Smooth muscle cell (in vitro differentiated cells): ENCODE data around the gene TENT4B. TPM values are rescaled to one million over a fixed set of nuclear protein-coding genes. Genes with fewer than 3 reads are reported as not detected.

Experiments used
- DNase-seq: peaks from one replicate; lab custom pipeline; 2025; ENCODE audit not compliant: unreplicated experiment; lab: John Stamatoyannopoulos, UW
- H2AFZ ChIP-seq: fragments of 200-600 bp; sonication (generic); 2 replicates; pipeline ENCODE4 v1.6.0; 2016; ENCODE audit warnings: antibody characterized with exemption, low read depth, mild to moderate bottlenecking
- H3F3A ChIP-seq: fragments of 200-600 bp; sonication (generic); 2 replicates; pipeline ENCODE4 v1.6.0; 2017; ENCODE audit warnings: antibody characterized with exemption, low read depth
- H3K27ac ChIP-seq: fragments of 200-600 bp; sonication (generic); 2 replicates; pipeline ENCODE4 v1.5.1; 2016; ENCODE audit warnings: low read depth, mild to moderate bottlenecking
- H3K27me3 ChIP-seq: fragments of 200-600 bp; sonication (generic); 2 replicates; pipeline ENCODE4 v1.6.1; 2016; ENCODE audit warnings: low read depth, mild to moderate bottlenecking
- H3K36me3 ChIP-seq: fragments of 200-600 bp; sonication (generic); 2 replicates; pipeline ENCODE4 v1.5.1; 2016; ENCODE audit warnings: low read depth
- H3K4me1 ChIP-seq: fragments of 200-600 bp; sonication (generic); 2 replicates; pipeline ENCODE4 v1.5.1; 2016; ENCODE audit warnings: low read depth
- H3K4me2 ChIP-seq: fragments of 200-600 bp; sonication (generic); 2 replicates; pipeline ENCODE4 v1.6.0; 2016; ENCODE audit warnings: mild to moderate bottlenecking
- H3K4me3 ChIP-seq: fragments of 200-600 bp; sonication (generic); 2 replicates; pipeline ENCODE4 v1.5.1; 2016; ENCODE audit warnings: mild to moderate bottlenecking
- H3K79me2 ChIP-seq: fragments of 200-600 bp; sonication (generic); 2 replicates; pipeline ENCODE4 v1.6.0; 2016; ENCODE audit warnings: low read depth, mild to moderate bottlenecking
- H3K9ac ChIP-seq: fragments of 200-600 bp; sonication (generic); 2 replicates; pipeline ENCODE4 v1.6.0; 2016; ENCODE audit warnings: low read depth
- H3K9me3 ChIP-seq: fragments of 200-600 bp; sonication (generic); replicated peaks from 2 replicates; pipeline ENCODE4 v1.5.1; 2016; ENCODE audit warnings: low read depth
- H4K20me1 ChIP-seq: fragments of 200-600 bp; sonication (generic); 2 replicates; pipeline ENCODE4 v1.6.0; 2016; ENCODE audit warnings: low read depth
- CTCF ChIP-seq: fragments of 200-600 bp; sonication (generic); IDR thresholded peaks from 2 replicates; pipeline ENCODE4 v1.5.1; 2017; ENCODE audit warnings: borderline replicate concordance, mild to moderate bottlenecking, antibody characterized with exemption; ENCODE audit not compliant: insufficient read depth, poor library complexity, severe bottlenecking
- WGBS: methylation state at CpG from one replicate; pipeline ENCODE4 v1.1.7; 2016; ENCODE audit warnings: low lambda C conversion rate; 5-methylcytosine and 5-hydroxymethylcytosine counted together
- polyA plus RNA-seq: library from polyadenylated mRNA; unstranded; fragments of >200 nt; fragmentation: Nextera tagmentation; extraction: Ambion mirVana; gene quantifications from 2 replicates; pipeline ENCODE4 v1.2.1, GENCODE V29; 2016
- total RNA-seq: library from RNA; depleted of rRNA; stranded (reverse); fragments of >200 nt; gene quantifications from 2 replicates; pipeline ENCODE4 v1.2.3, GENCODE V29; 2014

The TENT4B gene
- total and polyA plus RNA-seq, 2 experiments from 2014 or later = 2.6 to 8.8 TPM

DNA sequence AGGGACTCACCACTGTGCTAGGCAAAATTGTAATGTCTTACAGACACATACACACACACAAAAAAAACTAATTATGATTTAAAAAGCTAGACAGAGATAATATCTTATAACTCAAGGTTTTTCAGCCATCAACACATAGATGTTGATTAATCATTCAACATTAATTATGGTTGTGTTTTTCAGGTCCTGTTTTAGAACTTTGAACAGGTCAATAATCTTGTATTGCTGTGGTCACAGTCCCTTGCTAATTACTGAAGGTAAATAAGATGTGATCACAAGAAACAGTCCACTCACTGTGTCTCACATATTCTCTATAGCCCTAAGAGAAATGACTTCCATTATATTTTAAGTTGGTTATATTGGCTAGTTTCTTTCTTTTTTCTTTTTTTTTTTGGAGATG is 32.4 kb upstream of the TENT4B start:
- no peak overlapping the region for H3K9ac ChIP-seq
- H3K9me3 ChIP-seq = no peaks in the 10 kb centered on the region
- H3K4me2 ChIP-seq = no peak overlapping the region
- DNase-seq = no peak
- no peaks in the 10 kb centered on the region for H4K20me1 ChIP-seq
- H3F3A ChIP-seq = no peaks in the 10 kb centered on the region
- H3K79me2 ChIP-seq = no peaks in the 10 kb centered on the region
- H3K4me3 ChIP-seq = no peak overlapping the region
- H3K36me3 ChIP-seq = no peaks in the 10 kb centered on the region
- no peak overlapping the region for H2AFZ ChIP-seq
- no peak for TF ChIP-seq CTCF
- H3K27me3 ChIP-seq = no peaks in the 10 kb centered on the region
- no peaks in the 10 kb centered on the region for H3K4me1 ChIP-seq
- H3K27ac ChIP-seq = no peak overlapping the region

DNA sequence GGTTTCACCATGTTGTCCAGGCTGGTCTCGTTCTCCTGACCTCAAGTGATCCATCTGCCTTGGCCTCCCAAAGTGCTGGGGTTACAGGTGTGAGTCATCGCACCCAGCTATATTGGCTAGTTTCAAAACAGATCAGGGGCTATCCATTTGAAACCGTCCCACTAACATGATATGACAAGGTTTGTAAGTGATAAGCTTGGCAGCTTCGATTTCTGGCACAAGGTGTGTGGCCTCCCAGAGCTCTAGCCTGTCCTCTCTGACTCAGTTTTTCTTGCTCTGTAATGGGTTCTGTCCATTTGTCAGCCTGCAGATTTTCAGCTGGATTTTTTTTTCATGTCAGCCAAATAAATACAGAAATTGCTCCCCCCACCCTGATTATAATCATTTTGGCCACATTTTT is 31.8 kb upstream of the TENT4B start:
- 89% methylated on average over 4 of the region's 4 CpGs for WGBS

DNA sequence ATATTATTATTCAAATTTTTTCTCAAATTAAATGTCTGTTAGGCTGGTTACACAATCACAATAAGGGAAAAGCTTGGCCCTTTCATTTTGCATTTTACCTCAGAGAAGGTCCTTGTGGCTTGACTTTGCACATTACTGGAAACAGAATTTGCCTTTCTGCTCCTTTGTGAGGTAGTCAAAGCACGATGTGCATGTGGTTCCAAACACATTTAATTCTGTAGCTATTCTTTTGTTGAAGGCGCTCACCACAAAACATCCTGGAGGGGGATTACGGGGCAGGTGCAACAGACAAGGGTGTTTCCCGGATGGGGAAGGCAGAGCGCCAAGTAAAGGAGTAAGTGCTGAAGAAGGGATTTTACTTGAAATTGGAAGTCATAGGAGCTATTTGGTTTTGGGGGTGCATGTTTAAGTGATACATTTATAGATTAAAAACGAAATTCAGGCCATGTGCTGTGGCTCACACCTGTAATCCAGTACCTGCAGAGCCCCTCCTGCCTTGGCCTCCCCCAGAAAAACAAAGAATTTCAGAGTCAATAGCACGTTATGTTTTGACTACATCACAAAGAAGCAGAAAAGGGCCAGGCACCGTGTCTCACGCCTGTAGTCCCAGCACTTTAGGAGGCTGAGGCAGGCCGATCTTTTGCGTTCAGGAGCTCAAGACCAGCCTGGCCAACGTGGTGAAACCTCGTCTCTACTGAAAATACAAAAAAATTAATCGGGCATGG is 31.2 kb upstream of the TENT4B start:
- Histone ChIP-seq H3K27ac (no peak overlapping the region), H3K4me1 (no peaks in the 10 kb centered on the region), H3K27me3 (no peaks in the 10 kb centered on the region), H3K4me3 (no peak overlapping the region), H3K36me3 (no peaks in the 10 kb centered on the region), H3K9ac (no peak overlapping the region), H3K4me2 (no peak overlapping the region), H4K20me1 (no peaks in the 10 kb centered on the region), H3K79me2 (no peaks in the 10 kb centered on the region), H3F3A (no peaks in the 10 kb centered on the region), H2AFZ (no peak overlapping the region), H3K9me3 (no peaks in the 10 kb centered on the region)
- DNase-seq = no peak
- no peak for TF ChIP-seq CTCF
- 81% methylated on average over 14 of the region's 14 CpGs for WGBS

More for the DNA sequence above, 31.8 kb upstream of the TENT4B start:
- H3K27ac ChIP-seq = no peak overlapping the region
- H4K20me1 ChIP-seq = no peaks in the 10 kb centered on the region
- no peak overlapping the region for H3K4me2 ChIP-seq
- no peak overlapping the region for H3K9ac ChIP-seq
- DNase-seq = no peak
- H3K36me3 ChIP-seq = no peaks in the 10 kb centered on the region
- no peaks in the 10 kb centered on the region for H3K4me1 ChIP-seq
- H3K9me3 ChIP-seq = no peaks in the 10 kb centered on the region
- no peaks in the 10 kb centered on the region for H3F3A ChIP-seq
- no peaks in the 10 kb centered on the region for H3K79me2 ChIP-seq
- H2AFZ ChIP-seq = no peak overlapping the region
- H3K4me3 ChIP-seq = no peak overlapping the region
- H3K27me3 ChIP-seq = no peaks in the 10 kb centered on the region
- TF ChIP-seq CTCF = no peak

DNA sequence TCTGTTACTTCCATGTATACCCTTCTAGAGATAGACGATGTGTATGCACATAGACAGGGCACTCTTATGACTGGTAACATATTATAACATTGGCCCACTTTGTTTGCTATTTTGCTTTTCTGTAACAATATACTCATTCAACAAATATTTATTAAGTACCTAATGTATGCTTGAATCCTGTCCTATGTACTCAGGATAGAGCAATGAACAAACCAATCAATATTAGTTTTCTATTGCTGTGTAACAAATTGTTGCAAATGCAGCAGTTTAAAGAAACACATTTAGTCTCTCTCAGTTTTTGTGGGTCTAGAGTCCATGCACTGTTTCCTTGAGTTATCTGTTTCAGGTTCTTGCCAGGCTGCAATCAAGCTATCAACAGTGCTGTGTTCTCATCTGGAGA is 29.7 kb upstream of the TENT4B start:
- no peaks in the 10 kb centered on the region for H3K4me1 ChIP-seq
- 95% methylated on average over 1 of the region's 1 CpG for WGBS

More for the DNA sequence above, 29.7 kb upstream of the TENT4B start:
- no peak overlapping the region for H3K9ac ChIP-seq
- no peaks in the 10 kb centered on the region for H4K20me1 ChIP-seq
- TF ChIP-seq CTCF = no peak
- H3K4me2 ChIP-seq = no peak overlapping the region
- no peak overlapping the region for H3K27ac ChIP-seq
- no peak overlapping the region for H3K4me3 ChIP-seq
- H3K27me3 ChIP-seq = no peaks in the 10 kb centered on the region
- H3K79me2 ChIP-seq = no peaks in the 10 kb centered on the region
- H3K9me3 ChIP-seq = no peaks in the 10 kb centered on the region
- H3F3A ChIP-seq = no peaks in the 10 kb centered on the region
- DNase-seq = no peak
- H3K36me3 ChIP-seq = no peaks in the 10 kb centered on the region
- H2AFZ ChIP-seq = no peak overlapping the region
